Activated CD8-positive, alpha-beta T cell treated with anti-CD3 and anti-CD28 coated beads for 36 hours (primary cell): Measurements from ENCODE around the gene CIDEA. TPM values are rescaled to one million over a fixed set of nuclear protein-coding genes. Genes with fewer than 3 reads are reported as not detected.

Experiments
- ATAC-seq: fragments of 200-7000 bp; cut with Tn5 transposase; one replicate; pipeline ENCODE4 v1.10.0; 2021; ENCODE audit warnings: mild to moderate bottlenecking, moderate library complexity
- CTCF ChIA-PET: fragments of 350-600 bp; sonication (Branson Sonifier 250); formaldehyde crosslinking; loops from one replicate; lab custom pipeline; 2021; ENCODE audit warnings: antibody characterized with exemption; lab: Charles Lee
- POLR2A ChIA-PET: fragments of 350-600 bp; sonication (Branson Sonifier 250); formaldehyde crosslinking; loops from one replicate; lab custom pipeline; 2021; ENCODE audit warnings: antibody characterized with exemption; lab: Charles Lee
- DNase-seq: peaks from one replicate; pipeline ENCODE4 v3.0.0-alpha.2; 2020
- H3K27ac Mint-ChIP-seq: one replicate; pipeline ENCODE4 v1.8.0; 2021; ENCODE audit warnings: mild to moderate bottlenecking, mixed read lengths
- H3K27me3 Mint-ChIP-seq: one replicate; pipeline ENCODE4 v1.8.0; 2021; ENCODE audit warnings: mixed read lengths
- H3K36me3 Mint-ChIP-seq: one replicate; pipeline ENCODE4 v1.8.0; 2021; ENCODE audit warnings: low read depth, mixed read lengths
- H3K4me1 Mint-ChIP-seq: one replicate; pipeline ENCODE4 v1.8.0; 2021; ENCODE audit warnings: low read depth, mixed read lengths
- H3K4me3 Mint-ChIP-seq: one replicate; pipeline ENCODE4 v1.8.0; 2021; ENCODE audit warnings: mild to moderate bottlenecking, moderate library complexity, mixed read lengths
- H3K9me3 Mint-ChIP-seq: one replicate; pipeline ENCODE4 v1.8.0; 2021; ENCODE audit warnings: mixed read lengths
- CTCF ChIP-seq: fragments of 200-600 bp; IDR thresholded peaks from one replicate; pipeline ENCODE4 v1.8.0; 2022; ENCODE audit warnings: antibody characterized with exemption, mild to moderate bottlenecking
- intact Hi-C: fragments of 100-400 bp; cut with micrococcal nuclease; formaldehyde crosslinking; loops from one replicate; pipeline ENCODE4 v1.10.0; 2022
- total RNA-seq, 2 experiments: library from RNA; stranded (reverse); gene quantifications; one replicate each; pipeline ENCODE4 v1.2.3, GENCODE V29; 2021

CIDEA gene
- total RNA-seq, 2 experiments from 2014 or later = not detected

GRCh38 chr18:12305211-12305610 is 51.0 kb downstream of the CIDEA start:
- no peaks in the 10 kb centered on the region for H3K9me3 Mint-ChIP-seq
- ATAC-seq = no peak
- POLR2A ChIA-PET = no interaction called here

GRCh38 chr18:12305930-12306629 is 51.9 kb downstream of the CIDEA start:
- H3K27me3 Mint-ChIP-seq = peaks cover 40% of the 10 kb centered on the region
- ATAC-seq = no peak
- CTCF ChIA-PET = interaction anchor here (1.4 kb wide), 1 partner anchor 69 kb away, joined by 4 read pairs; no protein-coding TSS in a partner anchor

More at GRCh38 chr18:12305211-12305610, 51.0 kb downstream of the CIDEA start:
- Mint-ChIP-seq H3K27me3 (peaks cover 35% of the 10 kb centered on the region), H3K36me3 (peaks cover 4% of the 10 kb centered on the region), H3K4me3 (no peak overlapping the region), H3K4me1 (peaks cover 12% of the 10 kb centered on the region), H3K27ac (no peak overlapping the region)
- CTCF ChIA-PET = no interaction called here
- no peak for DNase-seq
- TF ChIP-seq CTCF = no peak
- intact Hi-C loops = no loop called here

GRCh38 chr18:12306752-12307700 is 52.9 kb downstream of the CIDEA start:
- peak overlapping the region; percentile 72 for H3K4me3 Mint-ChIP-seq
- H3K36me3 Mint-ChIP-seq = peaks cover 5% of the 10 kb centered on the region
- peaks cover 9% of the 10 kb centered on the region for H3K9me3 Mint-ChIP-seq
- peaks cover 12% of the 10 kb centered on the region for H3K4me1 Mint-ChIP-seq
- H3K27ac Mint-ChIP-seq = no peak overlapping the region
- TF ChIP-seq CTCF = no peak
- ChIA-PET CTCF (interaction anchor here (1.4 kb wide), 1 partner anchor 70 kb away, joined by 4 read pairs; no protein-coding TSS in a partner anchor), POLR2A (interaction anchor here (1.2 kb wide), 1 partner anchor 69 kb away, joined by 3 read pairs; no protein-coding TSS in a partner anchor)
- intact Hi-C loops = no loop called here
- peak; percentile 15 for ATAC-seq
- DNase-seq = peak; percentile 14
- H3K27me3 Mint-ChIP-seq = peaks cover 40% of the 10 kb centered on the region

More at GRCh38 chr18:12305930-12306629, 51.9 kb downstream of the CIDEA start:
- POLR2A ChIA-PET = no interaction called here
- H3K9me3 Mint-ChIP-seq = peaks cover 3% of the 10 kb centered on the region
- peaks cover 12% of the 10 kb centered on the region for H3K4me1 Mint-ChIP-seq
- TF ChIP-seq CTCF = no peak
- intact Hi-C loops = no loop called here
- peaks cover 4% of the 10 kb centered on the region for H3K36me3 Mint-ChIP-seq
- DNase-seq = no peak
- no peak overlapping the region for H3K4me3 Mint-ChIP-seq
- no peak overlapping the region for H3K27ac Mint-ChIP-seq

- Mint-ChIP-seq H3K27ac (no peak within 1 kb of the TSS), H3K36me3 (peaks cover 5% of the 10 kb centered on the region), H3K4me1 (peaks cover 12% of the 10 kb centered on the region), H3K4me3 (peak within 1 kb of the TSS; percentile 72), H3K9me3 (peaks cover 9% of the 10 kb centered on the region), H3K27me3 (peaks cover 40% of the 10 kb centered on the region)
- CTCF ChIA-PET = interaction anchor here (1.2 to 1.4 kb wide), 2 partner anchors 36 to 71 kb away, joined by 3 to 4 read pairs; no protein-coding TSS in a partner anchor
- TF ChIP-seq CTCF = no peak
- peak; percentile 57 for DNase-seq
- POLR2A ChIA-PET = interaction anchor here (1.2 kb wide), 1 partner anchor 68 kb away, joined by 3 read pairs; no protein-coding TSS in a partner anchor
- ATAC-seq = peak; percentile 79
- intact Hi-C loops = no loop called here
Observed at GRCh38 chr18:12307701-12308385, 53.7 kb downstream of the CIDEA start, which contains the start of gene TUBB6. TSS of gene TUBB6 (plus strand) at chr18:12308241. CDS start at chr18:12308293, 52 bp downstream.
